NCI-H1092 (cell line): ENCODE data around the gene EXD3.
A peak's percentile ranks its signal among the peaks of the same experiment; 100 is the strongest.
"Not testable (repeated sequence)": the region's sequence is repeated elsewhere in the genome, so short reads cannot be mapped to it uniquely, and the experiment has no call there.

Source experiments
- DNase-seq: peaks from one replicate; lab custom pipeline; 2025; lab: John Stamatoyannopoulos, UW

The EXD3 gene

DNA sequence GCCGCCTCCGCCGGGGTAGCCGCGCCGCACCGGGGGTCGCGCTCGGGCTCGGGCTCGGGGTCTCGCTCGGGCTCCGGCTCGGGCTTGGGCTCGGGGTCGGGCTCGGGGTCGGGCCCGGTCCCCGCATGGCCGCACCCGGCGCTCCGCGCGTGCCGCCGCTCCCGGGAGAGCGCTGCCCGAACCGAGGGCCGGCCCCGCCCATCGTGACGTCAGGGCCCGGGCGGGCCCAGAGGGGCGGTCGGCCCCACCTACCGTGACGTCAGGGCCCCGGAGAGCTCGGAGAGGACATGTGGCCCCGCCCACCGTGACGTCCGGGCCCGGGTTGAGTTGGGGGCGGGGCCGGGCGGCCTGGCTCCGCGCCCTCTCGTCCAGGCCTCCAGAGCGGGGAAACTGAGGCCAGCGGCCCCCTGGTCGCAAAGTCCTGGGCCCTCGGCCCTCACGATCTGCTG lies 36.2 kb upstream of the EXD3 start, which contains the start of gene NSMF:
TSS of gene NSMF (minus strand) at position 183 of the 449 bp plus-strand sequence. CDS start 232 bp downstream, outside the sequence.
- DNase-seq: peak; percentile 89

DNA sequence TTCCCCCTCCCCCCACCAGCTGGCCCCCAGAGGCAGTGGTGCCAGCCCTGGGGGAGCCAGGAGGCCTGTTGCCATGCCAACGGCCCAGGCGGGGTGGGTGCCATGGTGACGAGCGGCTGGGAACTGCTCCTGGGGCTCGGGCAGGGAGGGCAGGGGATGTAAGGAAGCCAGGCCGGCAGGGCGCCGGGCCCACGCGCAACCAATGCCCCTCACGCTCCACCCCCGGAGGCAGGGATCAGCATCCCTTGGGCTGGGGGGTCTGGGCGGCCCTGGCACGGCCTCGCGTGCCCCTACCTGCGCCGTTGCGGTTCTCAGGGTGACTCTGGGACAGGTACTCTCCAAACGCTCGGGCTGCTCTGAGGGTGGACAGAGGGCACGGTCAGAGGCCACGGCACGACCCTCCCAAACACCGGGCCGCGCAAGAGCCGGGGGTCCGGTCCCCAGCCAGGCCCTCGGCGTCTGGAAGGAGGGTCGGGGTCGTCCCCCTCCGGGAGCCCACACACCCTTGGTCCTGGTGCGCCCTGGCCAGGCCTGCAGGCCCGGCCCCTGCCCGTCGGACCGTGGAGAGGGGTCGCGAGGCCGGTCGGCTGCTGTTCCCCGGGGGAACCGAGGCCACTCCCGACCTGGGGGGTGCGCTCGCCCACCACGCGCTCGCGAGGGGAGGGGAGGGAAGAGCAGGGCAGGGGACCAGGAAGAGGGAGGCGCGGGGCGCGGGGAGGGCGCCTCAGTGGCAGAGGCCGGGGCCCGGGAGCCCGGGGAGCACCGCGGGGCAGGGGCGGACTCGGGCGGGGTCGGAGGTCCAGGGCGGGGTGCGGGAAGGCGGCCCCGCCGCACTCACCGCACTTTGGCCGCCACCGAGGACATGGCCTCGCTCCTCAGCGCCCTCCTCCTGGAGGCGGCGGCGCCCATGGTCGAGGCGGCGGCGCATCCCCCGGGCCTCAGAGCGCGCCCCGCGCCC lies 35.5 kb upstream of the EXD3 start:
- peak; percentile 52 for DNase-seq

DNA sequence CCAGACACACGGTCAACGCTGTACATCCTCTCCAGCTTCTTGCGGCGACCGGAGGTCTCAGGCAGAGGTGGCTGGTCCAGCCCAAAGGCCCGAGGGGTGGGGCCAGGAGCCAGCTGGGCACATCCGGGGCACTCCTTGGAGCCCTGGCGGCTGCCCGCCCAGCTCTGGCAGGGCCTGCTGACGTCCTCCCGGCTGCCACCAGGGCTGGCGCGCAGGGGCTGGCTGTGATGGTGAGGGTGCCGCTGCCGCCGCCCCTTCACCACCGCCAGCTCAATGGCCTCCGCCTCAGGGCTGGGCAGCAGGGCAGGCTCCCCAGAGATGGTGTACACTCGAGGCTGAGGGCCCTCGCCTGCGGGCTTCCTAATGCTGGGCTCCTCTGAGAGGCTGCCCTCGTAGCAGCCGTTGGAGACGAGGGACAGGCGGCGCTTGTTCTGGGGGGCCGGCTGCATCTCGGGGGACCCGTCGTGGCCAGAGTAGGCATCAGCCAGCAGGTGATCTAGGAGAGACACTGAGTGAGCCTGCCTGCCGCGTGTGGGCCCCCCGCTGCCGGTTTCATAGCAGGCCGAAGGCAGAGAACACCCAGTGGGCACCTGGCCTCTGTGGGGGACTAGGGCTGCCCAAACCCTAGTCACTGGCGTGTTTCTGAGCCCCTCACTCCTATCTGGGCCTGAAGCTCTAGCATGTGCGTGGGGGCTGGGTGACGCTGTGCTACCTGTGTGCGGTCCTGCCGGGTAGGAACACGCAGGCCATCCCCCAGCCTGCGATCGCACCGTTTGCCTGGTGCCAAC lies 34.6 kb upstream of the EXD3 start:
- DNase-seq: no peak

DNA sequence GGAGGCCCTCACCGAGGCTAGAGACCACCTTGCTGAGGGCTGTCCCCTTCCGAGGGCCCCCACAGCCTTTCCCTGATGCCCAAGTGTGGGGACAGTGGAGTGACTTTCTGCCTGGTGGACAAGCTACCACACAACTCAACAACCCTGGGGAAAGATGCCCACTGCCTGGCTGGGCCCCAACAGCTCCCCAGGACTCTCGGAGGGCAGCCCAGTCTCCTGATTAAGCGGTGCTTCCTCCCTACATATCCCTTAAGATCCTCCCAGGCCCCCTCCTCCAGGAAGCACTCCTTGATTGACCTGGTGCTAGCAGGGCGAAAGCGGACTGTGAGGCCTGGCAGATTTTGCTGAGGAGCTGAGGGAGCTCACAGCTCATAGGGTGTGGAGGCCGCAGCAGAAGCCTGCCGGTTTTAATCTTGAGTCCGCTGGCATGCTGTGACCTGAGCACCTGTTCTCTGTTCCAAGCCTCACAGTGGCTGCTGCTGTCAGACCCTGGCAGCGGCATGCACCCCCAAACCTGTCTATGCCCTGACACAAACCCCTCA lies 34.0 kb upstream of the EXD3 start:
- DNase-seq: no peak

DNA sequence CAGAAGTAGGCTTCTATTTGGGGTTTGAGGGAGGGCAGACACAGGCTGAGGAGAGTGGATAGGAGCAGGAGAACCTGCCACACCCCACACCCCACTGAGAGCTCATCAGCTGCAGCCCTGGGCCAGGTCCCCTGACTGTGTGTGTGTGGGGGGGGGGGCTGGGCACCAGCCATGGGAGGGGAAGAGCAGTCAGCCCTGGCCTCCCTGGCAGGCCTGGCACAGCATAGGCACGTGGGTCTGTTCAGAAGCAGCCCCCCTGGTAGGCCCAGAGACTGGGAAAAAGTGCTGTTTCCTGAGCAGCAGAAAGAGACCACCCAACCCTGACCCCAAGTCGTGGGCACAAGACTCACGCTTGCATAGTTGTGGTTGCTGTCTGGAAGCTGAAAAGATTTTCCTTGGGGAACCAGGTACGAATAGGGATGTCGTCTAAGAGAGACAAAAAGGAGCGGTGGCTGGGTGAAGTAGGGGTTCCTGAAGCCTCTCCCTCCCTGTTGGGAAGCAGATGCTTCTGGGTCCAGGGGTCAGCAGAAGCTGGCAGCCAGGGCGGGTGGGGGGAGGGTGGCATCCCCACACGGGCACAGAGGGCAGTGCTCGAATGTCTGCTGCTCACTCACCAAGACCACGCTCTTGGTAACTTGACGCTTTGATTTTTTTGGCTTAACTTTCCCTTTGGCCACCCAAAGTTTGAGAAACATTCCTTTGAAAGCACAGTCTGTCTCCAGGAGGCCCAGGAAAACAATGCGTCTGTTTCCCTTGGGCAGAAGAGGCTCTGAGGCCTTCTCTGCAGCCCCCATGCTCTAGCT lies 33.3 kb upstream of the EXD3 start:
- DNase-seq: no peak

DNA sequence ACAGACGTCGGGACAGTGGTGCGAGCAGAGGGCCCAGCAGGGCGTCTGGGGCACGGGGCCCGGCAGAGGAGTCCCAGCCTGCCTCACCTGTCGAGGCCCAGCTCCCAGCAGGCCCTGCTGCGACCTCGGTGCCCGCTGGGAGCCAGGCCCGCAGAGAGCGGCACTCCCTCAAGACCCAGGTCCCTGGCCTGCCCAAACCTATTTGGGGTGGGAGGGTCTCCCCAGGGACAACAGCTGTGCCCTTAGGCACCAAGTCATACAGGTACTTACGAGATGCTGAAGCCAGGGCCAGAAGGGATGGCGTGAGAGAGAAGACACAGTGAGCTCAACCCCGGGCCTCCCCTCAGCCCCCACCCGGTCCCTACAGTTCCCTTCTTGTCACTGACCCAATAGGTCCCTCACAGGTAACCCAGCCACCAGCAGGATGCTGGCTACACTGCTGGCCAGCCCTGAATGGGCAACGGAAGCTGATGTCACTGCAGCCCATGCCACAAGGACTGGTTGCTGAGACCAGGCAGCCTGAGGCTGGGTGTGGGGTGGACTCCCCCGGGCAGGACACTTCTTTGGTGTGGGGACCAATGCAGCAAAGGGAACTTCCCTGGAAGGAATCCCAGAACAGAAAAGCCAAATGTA lies 32.5 kb upstream of the EXD3 start:
- no peak for DNase-seq

DNA sequence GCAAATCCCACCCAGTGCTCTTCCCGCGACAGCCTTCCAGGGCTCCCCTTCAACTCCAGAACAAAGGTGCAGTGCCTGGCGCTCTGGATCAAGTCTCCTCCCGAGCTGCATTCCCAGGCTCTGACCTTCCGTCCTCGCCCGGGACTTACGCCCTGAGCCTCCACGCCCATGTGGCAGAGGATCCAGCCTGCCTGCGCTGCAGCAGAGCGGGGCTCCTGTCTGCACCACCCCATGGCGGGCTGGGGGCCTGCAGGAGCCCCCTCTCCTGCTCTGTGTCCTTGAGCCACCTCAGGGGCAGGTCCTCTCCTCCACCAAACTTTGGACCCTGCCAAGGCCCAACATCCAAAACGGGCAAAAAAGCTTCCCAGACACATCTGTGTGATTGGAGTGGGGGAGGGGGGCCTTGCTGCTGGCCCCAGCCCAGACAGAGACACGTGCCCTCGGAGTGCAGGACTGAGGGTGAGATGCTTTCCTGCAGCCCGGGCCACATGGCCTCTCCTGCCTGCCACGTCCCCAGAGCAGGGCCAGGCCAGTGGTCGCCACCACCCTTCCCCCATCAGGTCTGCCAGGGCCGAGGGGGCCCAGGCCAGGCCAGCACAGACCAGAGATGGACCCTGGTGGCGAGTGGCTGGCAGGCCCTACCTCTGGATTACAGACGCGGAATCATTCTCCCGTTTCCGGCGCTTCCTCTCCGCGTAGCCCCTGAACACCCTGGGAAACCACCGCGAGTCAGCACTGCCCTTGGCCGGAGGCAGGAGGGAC lies 31.8 kb upstream of the EXD3 start:
- no peak for DNase-seq

DNA sequence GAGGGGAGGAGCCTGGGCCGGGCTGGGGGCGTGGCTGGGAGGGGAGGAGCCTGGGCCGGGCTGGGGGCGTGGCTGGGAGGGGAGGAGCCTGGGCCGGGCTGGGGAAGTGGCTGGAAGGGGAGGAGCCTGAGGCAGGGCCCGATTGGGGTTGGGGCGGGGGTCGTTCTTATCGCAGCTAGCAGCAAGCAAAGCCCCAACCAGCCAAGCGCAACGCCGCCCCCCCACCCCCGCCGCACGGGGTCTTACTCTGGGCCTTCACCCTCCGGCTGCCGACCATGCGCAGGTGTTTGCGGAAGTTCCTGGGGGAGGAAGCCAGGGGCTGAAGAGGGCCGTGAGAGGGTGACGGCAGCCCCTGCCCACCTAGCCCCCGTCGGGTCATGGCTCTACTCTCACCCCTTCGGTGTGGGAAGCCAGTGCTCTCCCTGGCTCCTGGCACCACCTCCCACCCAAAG lies 31.2 kb upstream of the EXD3 start:
- no peak for DNase-seq

DNA sequence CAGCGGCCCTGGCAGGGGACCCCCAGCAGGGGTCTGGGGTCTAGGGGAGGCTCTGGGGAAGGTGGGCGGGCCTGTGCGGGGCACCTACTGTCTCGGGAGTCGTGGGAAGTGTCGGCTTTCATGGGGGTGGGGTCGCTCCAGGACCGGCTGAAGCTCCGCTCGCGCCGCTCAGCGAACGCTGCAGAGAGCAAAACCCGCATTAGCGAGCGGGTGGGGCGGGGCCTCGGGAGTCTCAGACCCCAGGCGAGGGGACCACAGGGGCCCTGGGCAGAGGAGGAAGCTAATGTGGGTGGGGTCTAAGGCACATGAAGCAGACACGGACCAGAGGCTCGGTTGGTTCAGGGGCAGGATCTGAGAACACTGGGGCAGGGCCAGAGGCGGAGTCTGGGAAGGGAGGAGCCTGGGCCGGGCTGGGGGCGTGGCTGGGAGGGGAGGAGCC lies 30.7 kb upstream of the EXD3 start:
- DNase-seq: no peak

DNA sequence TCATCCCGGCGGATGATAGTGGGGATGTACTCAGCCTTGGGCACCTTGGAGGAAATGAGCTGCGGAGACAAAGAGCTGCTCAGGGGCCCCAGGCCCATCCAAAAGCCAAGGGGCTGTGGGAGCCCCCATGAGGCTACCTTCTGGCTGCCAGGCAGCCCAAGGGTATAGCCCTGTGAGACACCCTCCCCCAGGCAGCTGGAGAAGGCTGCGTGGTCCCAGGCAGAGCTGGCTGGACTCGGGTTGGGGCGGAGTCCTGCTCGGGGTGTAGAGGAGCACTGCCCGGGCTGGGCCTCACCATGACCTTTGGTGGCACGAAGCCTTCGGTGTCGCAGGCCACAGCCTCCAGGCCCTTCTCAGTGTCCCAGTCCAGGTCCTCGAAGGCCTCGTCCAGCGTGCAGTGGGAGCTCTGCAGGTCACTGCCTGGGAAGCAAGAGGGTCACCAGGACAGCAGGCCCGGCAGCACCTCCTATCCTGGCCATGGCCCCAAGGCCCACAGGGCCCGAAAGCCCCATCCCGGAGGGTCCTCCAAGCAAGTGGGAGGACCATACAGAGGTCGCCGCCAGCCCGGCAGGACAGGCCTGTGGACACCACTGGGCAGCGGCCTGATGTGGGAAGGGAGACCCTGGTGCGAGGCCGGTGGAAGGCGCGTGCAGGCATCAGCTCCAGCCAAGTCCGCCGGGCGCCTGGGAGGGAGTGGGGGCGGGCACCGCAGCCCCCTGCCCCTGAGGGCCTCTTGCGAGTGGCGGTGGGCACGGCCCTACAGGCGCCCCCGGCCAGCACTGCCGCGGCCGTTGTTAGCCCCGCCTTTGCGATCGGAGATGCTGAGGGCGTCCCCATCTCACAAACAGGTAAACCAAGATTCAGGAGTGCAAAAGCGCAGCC lies 30.0 kb upstream of the EXD3 start:
- no peak for DNase-seq

DNA sequence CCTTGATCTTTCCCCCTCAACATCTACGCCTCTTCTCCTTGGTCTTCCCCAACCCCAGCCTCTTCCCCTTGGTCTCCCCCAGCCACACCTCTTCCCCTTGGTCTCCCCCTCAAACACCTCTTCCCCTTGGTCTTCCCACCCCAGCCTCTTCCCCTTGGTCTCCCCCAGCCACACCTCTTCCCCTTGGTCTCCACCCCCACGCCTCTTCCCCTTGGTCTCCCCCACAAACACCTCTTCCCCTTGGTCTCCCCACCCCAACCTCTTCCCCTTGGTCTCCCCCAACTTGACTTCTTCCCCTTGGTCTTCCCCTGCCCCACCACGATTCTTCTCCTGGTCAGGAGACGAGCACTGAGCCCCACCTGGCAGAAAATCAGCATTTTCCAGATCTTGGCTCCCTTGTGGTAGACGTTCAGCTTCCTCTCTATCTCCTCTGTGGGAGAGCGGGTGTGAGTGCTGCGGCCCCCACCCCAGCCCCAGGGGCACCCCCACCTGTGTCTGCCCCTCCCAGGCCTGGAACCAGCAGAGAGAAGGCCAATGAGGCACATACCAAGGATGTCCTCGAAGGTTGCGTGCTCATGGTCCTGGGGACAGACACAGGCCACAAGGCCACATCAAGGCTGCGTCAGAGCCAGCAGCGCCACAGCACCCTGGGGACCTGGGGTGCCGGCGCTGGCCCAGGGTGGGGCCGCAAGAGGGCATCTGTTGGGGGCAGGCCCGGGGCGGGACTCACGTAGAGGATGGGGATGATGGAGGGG lies 29.2 kb upstream of the EXD3 start:
- no peak for DNase-seq

DNA sequence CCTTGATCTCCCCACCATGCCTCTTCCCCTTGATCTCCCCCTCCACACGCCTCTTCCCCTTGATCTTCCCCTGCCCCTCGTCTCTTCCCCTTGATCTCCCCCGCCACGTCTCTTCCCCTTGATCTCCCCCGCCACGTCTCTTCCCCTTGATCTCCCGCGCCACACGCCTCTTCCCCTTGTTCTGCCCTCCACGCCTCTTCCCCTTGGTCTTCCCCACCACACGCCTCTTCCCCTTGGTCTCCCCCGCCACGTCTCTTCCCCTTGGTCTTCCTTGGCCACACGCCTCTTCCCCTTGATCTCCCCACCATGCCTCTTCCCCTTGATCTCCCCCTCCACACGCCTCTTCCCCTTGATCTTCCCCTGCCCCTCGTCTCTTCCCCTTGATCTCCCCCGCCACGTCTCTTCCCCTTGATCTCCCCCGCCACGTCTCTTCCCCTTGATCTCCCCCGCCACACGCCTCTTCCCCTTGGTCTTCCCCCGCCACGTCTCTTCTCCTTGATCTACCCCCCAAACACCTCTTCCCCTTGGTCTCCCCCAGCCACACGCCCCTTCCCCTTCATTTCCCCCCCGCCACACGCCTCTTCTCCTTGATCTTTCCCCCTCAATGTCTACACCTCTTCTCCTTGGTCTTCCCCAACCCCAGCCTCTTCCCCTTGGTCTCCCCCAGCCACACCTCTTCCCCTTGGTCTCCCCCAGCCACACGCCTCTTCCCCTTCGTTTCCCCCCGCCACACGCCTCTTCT lies 28.5 kb upstream of the EXD3 start:
- DNase-seq: not testable (repeated sequence)

DNA sequence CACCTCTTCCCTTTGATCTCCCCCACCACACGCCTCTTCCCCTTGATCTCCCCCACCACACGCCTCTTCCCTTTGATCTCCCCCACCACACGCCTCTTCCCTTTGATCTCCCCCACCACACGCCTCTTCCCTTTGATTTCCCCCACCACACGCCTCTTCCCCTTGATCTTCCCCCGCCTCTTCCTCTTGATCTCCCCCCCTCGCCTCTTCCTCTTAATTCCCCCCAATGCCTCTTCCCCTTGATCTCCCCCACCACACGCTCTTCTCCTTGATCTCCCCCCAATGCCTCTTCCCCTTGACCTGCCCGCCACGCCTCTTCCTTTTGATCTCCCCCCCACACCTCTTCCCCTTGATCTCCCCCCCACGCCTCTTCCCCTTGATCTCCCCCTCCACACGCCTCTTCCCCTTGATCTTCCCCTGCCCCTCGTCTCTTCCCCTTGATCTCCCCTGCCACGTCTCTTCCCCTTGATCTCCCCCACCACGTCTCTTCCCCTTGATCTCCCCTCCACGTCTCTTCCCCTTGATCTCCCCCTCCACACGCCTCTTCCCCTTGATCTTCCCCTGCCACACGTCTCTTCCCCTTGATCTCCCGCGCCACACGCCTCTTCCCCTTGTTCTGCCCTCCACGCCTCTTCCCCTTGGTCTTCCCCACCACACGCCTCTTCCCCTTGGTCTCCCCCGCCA lies 27.7 kb upstream of the EXD3 start:
- DNase-seq: not testable (repeated sequence)

DNA sequence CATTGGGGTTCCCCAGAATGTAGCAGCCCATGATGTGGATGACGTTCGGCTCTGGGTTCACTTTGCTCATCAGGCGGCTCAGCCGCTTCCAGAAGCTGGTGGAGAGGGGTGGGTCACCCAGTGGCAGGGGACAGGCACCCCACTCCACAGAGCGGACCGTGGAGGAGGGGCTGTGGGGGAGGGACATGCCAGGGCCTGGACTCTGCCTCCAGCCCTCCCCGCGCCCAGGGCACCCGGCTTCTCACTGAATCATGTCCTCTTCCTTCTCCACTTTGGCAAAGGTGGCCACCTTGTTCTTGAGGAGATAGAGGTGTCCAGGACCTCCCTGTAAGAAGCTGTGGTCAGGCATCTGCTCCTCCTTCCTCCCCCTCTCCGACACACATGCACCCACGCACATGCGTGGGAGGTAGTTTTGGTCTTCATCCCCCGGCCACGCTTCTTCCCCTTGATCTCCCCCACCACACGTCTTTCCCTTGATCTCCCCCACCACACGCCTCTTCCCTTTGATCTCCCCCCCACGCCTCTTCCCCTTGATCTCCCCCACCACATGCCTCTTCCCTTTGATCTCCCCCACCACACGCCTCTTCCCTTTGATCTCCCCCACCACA lies 27.1 kb upstream of the EXD3 start:
- DNase-seq: no peak

DNA sequence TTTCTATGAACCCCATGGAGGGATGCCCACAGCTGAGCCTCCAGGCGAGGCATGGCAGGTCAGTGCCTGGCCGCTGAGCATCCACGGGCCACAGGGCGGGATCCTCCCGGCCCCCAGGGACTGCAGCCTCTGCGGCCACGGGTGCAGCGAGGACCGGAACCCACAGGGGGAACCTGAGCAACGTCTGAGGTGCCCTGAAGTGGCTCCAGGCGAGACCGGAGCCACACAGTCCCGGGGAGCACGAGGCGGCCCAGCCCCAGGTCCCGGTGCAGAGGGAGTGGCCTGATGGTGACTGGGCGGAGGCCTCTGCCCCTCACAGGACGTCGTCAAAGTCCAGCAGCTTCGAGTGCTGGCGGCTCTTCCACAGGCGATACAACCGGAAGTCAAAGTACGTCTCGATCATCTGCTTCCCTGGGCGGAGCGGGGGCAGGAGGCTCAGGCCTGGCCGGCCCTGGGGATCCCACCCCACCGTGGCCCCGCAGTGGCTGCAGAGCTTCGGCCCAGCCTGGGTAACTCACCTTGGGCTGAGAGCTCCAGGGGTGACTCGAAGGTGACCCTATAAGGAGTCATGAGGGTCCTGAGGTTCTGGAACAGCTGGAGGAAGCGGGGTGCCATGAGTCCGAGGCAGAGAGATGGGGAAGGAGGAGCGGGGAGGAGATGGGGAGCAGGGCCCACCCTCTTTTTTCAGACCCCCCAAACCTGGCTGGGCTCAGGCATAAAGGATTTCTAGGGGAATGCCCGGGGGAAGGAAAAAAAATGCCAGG lies 26.3 kb upstream of the EXD3 start:
- no peak for DNase-seq

DNA sequence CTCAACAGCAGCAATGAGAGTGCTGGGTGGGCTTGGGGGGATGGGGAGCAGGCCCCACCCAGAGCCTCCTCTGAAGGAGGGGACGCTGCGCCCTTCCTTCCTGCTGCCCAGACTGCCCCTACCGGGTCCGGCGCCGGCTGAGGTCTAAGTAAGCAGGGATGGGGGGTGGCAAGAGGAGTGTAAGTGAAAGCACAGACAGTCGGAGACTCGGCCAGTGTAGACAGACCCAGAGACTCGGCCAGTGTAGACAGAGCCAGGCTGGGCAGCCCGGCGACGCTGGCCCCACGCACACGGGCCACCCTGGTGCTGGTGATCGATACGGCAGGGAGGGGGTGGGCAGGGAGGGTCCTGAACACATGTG lies 25.6 kb upstream of the EXD3 start:
- no peak for DNase-seq
